ENCODE data around the gene CHKB. TPM values are rescaled to one million over a fixed set of nuclear protein-coding genes. Genes with fewer than 3 reads are reported as not detected.

The CHKB gene
- polyA plus RNA-seq, 1 donor (not counting 4 experiments of a cell fraction or from before 2014, with no cell fraction given) = 49.0 TPM

DNA sequence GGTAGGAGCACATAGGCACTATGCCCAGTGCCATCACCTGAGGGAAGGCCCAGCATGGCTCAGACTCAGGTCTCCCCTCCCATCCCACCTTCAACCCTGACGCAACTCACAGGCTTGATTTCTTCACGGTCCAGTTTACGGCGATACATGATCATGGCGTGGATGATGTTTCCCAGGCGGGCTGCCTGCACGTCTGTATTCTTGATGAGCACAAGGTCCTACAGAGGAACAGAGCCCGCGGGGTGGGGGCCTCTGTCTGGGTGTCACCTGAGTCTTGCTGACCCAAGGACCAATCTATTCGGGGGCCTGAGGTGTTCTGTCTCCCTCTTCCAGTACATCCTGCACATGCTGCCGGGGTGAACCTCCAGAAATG is 8.3 kb downstream of the CHKB start:
- no peak overlapping the region for H2AFZ ChIP-seq (ENCODE audit: control insufficient read depth, low read length)
- dilution Hi-C loops (cut with MboI; ENCODE audit: extremely low pct_ligation_motif_present, low sequenced_read_pairs) = no loop called here
- H3K4me3 ChIP-seq (ENCODE audit: control insufficient read depth in 2 of 3, extremely low read depth in 1 of 3, insufficient read depth in 2 of 3, low read depth in 1 of 3, low read length in 3 of 3) = no peak overlapping the region
- no peaks in the 10 kb centered on the region for H3K27me3 ChIP-seq (ENCODE audit: control insufficient read depth, extremely low read depth, insufficient read depth, low read length)
- DNase-seq (ENCODE audit: low read depth, low spot score) (no peak), FAIRE-seq (no peak)
- no peaks in the 10 kb centered on the region for H3K9me1 ChIP-seq (ENCODE audit: control insufficient read depth, extremely low read depth, insufficient read depth, low read length)
- H3K27ac ChIP-seq (ENCODE audit: control insufficient read depth, insufficient read depth, low read length) = no peak overlapping the region
- no peaks in the 10 kb centered on the region for H3K9me3 ChIP-seq (ENCODE audit: control insufficient read depth, low read depth, low read length)
- H4K20me1 ChIP-seq (ENCODE audit: control insufficient read depth, extremely low read depth, insufficient read depth, low read length) = no peaks in the 10 kb centered on the region
- H3K36me3 ChIP-seq (ENCODE audit: control insufficient read depth in 2 of 2, extremely low read depth in 1 of 2, insufficient read depth in 2 of 2, low read length in 2 of 2) = peaks cover 17 to 27% of the 10 kb centered on the region in 2 experiments
- no peaks in the 10 kb centered on the region for H3K4me1 ChIP-seq (ENCODE audit: control insufficient read depth, extremely low read depth, insufficient read depth, low read length)
- TF ChIP-seq EZH2 (IDR thresholded peaks at IDR 0.05; ENCODE audit: low read length) = no peak
- TF ChIP-seq, protein P1, sequence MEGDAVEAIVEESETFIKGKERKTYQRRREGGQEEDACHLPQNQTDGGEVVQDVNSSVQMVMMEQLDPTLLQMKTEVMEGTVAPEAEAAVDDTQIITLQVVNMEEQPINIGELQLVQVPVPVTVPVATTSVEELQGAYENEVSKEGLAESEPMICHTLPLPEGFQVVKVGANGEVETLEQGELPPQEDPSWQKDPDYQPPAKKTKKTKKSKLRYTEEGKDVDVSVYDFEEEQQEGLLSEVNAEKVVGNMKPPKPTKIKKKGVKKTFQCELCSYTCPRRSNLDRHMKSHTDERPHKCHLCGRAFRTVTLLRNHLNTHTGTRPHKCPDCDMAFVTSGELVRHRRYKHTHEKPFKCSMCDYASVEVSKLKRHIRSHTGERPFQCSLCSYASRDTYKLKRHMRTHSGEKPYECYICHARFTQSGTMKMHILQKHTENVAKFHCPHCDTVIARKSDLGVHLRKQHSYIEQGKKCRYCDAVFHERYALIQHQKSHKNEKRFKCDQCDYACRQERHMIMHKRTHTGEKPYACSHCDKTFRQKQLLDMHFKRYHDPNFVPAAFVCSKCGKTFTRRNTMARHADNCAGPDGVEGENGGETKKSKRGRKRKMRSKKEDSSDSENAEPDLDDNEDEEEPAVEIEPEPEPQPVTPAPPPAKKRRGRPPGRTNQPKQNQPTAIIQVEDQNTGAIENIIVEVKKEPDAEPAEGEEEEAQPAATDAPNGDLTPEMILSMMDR (optimal IDR thresholded peaks at IDR 0.05 in 1 of 3, IDR thresholded peaks at IDR 0.05 in 1 of 3, conservative IDR thresholded peaks at IDR 0.05 in 1 of 3; ENCODE audit: extremely low read depth in 1 of 3, insufficient read depth in 2 of 3, low read length in 3 of 3) = no peak
- no peaks in the 10 kb centered on the region for H3K79me2 ChIP-seq (ENCODE audit: control insufficient read depth, insufficient read depth, low read length)
- no peak overlapping the region for H3K4me2 ChIP-seq (ENCODE audit: control insufficient read depth, extremely low read depth, insufficient read depth, low read depth, low read length)
- no peak overlapping the region for H3K9ac ChIP-seq (ENCODE audit: control insufficient read depth, extremely low read depth, insufficient read depth, low read length)

GRCh38 chr22:50573491-50574382 is 8.9 kb downstream of the CHKB start:
- Histone ChIP-seq H3K4me3 (ENCODE audit: control insufficient read depth in 2 of 3, extremely low read depth in 1 of 3, insufficient read depth in 2 of 3, low read depth in 1 of 3, low read length in 3 of 3) (no peak overlapping the region), H3K9ac (ENCODE audit: control insufficient read depth, extremely low read depth, insufficient read depth, low read length) (no peak overlapping the region), H3K9me1 (ENCODE audit: control insufficient read depth, extremely low read depth, insufficient read depth, low read length) (no peaks in the 10 kb centered on the region), H3K79me2 (ENCODE audit: control insufficient read depth, insufficient read depth, low read length) (no peaks in the 10 kb centered on the region), H4K20me1 (ENCODE audit: control insufficient read depth, extremely low read depth, insufficient read depth, low read length) (no peaks in the 10 kb centered on the region), H3K27ac (ENCODE audit: control insufficient read depth, insufficient read depth, low read length) (no peak overlapping the region), H3K36me3 (ENCODE audit: control insufficient read depth in 2 of 2, extremely low read depth in 1 of 2, insufficient read depth in 2 of 2, low read length in 2 of 2) (peaks cover 19 to 30% of the 10 kb centered on the region in 2 experiments), H3K4me1 (ENCODE audit: control insufficient read depth, extremely low read depth, insufficient read depth, low read length) (no peaks in the 10 kb centered on the region), H3K4me2 (ENCODE audit: control insufficient read depth, extremely low read depth, insufficient read depth, low read depth, low read length) (no peak overlapping the region), H2AFZ (ENCODE audit: control insufficient read depth, low read length) (no peak overlapping the region), H3K27me3 (ENCODE audit: control insufficient read depth, extremely low read depth, insufficient read depth, low read length) (no peaks in the 10 kb centered on the region), H3K9me3 (ENCODE audit: control insufficient read depth, low read depth, low read length) (no peaks in the 10 kb centered on the region)
- dilution Hi-C loops (cut with MboI; ENCODE audit: extremely low pct_ligation_motif_present, low sequenced_read_pairs) = no loop called here
- no peak for TF ChIP-seq EZH2 (IDR thresholded peaks at IDR 0.05; ENCODE audit: low read length)
- TF ChIP-seq, protein P1 (optimal IDR thresholded peaks at IDR 0.05 in 1 of 3, IDR thresholded peaks at IDR 0.05 in 1 of 3, conservative IDR thresholded peaks at IDR 0.05 in 1 of 3; ENCODE audit: extremely low read depth in 1 of 3, insufficient read depth in 2 of 3, low read length in 3 of 3) = no peak
- DNase-seq (ENCODE audit: low read depth, low spot score) (no peak), FAIRE-seq (no peak)
